HG03565 (cell line): ENCODE results near the gene GALNT2.

Experiments used
- ATAC-seq: cut with Tn5 transposase; IDR thresholded peaks from one replicate; pipeline ENCODE4 v1.9.1; 2021; ENCODE audit warnings: mild to moderate bottlenecking, moderate library complexity; ENCODE audit not compliant: unreplicated experiment

GALNT2 gene

DNA sequence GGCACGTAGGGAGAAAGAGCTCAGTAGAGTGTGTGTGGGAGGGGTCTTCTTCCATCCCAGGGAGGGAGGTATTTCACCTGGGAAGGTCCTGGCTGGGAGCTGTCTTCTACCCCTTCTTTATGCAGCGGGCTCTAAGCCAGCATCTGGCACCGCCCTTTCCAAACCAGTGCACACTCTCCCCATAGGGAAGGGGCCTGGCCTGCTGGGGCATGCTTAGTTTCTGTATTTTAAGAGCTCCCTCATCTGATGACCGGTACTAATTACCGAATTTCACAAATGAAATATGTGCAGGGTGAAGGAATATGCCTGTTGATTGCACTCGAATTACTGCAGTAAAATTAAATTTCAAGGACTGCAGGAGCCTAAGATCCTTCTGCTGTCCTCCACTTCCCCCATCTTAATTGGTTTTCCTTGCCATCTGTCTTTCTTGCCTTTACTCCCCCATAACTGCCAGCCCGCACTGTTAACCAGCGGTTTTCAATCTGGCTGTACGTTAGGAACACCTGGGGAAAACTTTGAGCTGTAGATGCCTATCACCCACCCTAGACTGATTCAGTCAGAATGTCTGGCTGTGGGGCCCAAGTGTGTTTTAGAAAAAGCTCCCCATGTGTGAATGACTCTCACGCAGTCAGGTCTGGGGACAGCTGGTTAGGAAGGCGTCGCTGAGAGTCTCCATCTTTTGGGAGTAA is 20.1 kb downstream of the GALNT2 start:
- ATAC-seq, result no peak

DNA sequence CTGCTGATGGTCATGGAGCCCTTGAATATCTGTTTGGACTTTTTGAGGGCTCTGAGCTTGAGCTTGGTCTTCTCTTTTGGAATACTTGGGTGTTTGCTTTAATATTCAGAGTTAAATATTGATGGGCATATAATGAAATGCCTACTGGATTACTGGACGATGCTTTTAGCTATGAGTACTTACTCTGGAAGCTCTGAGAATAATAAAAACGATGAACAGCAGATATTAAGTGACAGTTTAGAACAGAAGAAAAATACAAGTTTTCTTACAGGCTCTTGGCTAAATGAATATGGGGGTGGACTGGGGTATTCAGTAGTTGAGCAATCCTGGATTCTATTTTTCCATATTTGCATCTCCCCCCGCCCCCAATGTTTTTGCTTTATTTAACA is 20.7 kb downstream of the GALNT2 start:
- no peak for ATAC-seq

DNA sequence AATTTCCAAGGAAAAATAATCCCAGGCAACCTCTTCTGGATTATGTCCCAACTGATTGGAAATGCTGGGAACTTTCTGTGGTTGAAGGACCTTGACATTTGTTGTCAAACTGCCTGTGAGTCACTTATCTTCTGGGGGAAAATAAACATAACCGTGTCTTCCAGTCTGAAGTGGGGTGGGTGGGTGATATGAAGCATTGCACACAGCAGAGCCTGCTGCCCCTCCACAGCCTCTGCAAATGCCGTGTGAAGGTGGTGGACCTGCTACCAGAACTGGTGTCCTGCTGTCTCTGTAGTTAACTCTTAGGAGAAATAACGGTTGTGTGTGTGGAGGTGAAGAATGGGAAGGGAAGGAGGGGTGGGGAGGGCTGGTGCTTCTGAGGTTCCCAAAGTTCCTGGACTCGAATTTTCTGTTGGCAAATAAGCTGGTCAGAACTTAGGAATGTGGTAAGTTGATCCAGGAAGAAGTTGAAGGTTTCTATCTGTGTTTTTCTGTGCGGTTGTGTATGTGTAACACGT is 23.2 kb downstream of the GALNT2 start:
- no peak for ATAC-seq

DNA sequence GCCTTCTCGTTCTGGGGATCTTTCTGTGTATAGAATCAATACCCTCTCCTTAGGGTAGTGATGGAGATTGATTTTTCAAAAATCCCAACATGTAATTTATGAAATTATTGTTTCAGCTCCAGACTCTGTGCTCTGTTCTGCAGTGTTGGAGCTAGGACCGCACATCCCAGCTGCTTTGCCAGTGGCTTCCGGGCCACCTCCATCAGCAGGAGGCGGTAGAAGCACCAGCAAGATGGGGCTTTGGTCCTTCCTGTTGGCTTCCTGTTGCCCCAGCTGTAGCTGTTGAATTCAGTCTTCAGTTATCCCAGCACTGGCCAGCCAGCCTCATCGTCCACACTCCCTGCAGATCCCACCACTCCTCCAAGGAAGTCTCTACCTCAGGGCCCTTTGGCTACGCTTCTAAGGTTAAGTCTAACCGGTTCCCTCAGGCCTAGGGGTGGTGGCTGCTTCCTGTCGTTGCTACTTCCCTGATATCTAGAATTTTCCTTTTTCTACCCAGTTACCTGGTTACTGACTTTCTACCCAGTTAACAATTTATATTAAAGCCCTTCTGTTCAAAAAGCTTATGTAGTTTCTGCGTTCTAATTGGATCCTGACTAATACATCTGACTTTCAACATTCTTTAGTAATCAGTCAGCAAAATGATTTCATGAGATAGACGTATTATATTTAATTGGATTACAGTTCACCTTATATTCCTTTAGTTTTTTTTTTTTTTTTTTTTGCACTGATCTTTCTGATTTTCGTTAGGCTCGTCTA is 24.6 kb downstream of the GALNT2 start:
- ATAC-seq, result no peak

DNA sequence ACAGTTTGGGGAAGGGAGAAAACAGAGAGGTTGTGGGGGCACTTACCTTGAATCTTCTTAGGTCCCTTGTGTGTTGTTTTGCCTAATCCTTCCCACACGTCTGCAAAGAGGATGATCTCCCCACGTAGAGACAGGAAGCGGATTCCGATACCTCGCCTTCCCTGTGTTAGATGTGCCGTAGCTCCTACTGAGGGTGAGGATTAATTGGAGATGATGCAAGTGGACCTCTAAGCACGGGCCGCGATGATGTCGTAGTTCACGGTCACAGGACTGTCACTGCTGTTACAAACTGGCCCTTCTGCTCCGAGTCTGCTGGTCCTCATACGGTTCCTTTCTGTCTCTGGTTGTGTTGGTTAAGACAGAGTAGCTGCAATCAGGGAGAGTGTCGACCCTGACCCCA is 27.7 kb downstream of the GALNT2 start:
- ATAC-seq, result no peak

DNA sequence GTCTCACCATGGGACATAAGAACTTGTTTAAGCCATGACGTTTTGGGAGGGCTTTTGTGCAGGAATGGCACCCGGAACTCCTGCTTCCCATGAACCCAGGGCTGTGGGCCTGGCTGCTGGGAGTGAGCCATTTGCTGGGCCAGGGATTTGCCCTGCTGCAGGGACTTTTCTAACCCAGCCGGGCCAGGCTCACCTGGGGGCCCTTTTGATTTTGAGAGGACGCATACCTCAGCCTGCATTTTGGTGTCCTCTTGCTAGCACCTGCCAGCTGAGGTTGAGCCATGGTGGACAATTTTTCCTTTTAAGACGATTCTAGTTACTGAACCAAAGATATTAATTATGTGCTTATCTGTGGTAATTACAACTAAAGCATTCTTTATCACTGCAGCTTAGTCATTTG is 28.9 kb downstream of the GALNT2 start:
- no peak for ATAC-seq

DNA sequence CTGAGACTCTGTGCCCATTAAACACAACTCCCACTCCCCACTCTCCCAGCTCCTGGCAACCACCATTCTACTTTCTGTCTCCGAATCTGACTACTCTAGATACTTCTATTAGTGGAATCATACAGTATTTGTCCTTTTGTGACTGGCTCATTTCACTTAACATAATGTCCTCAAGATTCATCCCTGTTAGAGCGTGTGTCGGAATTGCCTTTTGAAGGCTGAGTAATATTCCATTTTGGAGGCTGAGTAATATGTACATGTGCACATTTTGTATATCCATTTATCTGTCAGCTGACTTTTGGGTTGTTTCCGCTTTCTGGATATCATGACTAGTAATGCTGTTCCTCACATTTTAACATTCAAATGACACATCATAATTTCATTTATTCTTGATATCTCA is 30.3 kb downstream of the GALNT2 start:
- ATAC-seq, result no peak

DNA sequence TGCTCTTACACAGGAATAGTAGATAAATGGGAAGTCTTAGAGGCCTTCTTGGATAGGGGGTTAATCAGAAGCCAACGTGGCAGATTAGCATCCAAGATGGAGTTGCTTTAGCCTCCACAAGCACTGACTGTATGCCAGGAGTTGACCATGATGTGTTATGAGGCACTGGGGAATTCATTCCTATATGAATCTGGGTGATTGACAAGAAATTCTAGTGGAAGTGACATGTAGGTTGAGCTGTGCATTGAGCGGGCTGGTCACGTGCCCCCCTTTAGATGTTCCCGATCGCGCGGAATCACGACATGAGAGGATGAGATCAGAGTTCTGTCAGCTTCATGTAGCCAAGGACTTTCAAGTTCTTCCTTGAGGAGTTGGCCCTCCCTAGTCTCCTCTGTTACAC is 31.7 kb downstream of the GALNT2 start:
- ATAC-seq, result no peak

DNA sequence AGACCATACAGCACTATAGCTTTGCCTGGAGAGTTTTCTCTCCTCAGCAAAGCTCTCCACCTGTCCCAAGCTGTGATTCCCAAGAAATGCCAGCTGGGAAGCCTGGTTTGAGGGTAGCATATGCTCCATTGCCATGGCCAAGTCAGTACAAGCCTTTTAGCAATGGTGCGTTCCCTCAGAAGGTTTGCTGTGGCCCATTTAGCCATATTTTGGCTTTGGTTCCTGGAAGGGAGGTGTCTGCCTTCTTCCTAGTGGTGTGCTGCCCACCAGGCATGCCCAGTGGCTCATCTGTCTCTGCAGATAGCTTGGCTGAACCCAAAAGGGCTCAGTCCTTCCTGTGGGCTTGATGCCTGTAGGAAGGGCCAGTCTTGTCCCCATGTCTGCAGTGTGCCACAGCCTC is 32.4 kb downstream of the GALNT2 start:
- ATAC-seq, result no peak

DNA sequence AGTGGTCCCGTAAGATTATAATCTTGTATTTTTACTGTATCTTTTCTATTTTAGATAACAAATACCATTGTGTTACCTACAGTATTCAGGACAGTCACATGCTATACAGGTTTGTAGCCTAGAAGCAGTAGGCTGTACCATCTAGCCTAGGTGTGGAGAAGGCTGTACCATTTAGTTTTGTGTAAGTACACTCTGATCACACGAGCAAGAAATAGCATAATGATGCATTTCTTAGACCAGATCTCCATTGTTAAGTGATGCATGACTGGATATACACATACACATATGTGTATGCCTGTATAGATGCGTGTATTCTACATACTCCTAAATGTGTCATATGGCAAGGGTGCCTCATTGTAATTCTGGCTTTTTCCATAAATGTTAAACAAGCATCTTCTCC is 33.9 kb downstream of the GALNT2 start:
- ATAC-seq, result no peak

DNA sequence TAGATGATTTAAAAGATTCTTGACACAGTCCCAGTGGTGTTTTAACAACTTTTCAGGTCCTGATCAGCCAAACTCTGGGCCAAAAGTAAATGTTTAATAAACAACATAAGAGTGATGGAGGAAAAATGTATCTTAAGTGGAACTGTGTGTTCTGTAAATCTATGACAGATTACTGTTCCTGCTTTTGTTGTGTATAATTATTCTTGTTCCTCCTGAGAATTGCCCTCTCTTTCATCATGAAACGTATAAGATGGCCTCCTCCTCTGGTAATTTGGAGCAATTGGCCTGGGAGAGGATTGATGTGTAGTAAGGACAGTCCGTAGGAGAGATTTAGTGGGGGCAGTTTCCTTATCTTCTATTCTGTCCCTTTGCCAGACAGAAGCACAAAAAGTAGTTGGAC is 34.5 kb downstream of the GALNT2 start:
- no peak for ATAC-seq

DNA sequence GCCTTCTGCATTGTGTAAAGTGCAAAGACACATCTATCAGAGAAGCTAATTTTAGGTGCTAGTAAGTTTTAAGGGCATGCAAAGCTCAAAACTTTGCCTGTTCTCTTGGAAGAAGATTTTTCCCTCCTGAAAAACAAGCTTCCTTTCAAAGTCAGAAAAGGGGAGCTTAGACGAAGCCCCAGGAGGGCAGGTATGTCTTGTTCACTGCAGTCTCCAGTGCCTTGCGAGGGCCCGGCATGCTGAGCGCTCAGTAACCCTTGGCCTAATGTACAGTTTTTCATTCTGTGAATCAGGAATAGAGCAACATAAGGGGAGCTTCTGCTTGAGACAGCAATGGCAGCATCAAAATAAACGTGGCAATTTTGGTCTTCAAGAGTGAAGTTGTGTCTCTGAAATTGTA is 35.0 kb downstream of the GALNT2 start:
- ATAC-seq, result no peak

DNA sequence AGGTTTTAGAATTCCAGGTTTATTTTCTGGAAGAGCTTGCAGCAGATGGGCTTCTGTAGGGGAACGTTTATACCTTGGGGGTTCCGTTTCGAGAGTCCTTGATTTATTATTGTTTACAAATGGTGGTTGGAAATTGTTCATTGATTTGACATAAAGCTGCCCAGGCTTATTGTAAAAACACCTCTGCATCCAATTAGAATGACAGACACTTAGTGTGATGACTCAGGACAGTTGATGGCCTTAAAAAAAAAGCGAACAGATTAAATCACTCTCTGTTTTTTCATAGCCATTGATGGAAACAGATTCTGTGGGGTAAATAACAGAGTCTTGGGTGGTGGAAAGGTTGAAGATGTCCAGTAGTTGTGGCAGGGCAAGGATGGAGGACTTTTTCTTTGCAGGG is 35.4 kb downstream of the GALNT2 start:
- no peak for ATAC-seq

DNA sequence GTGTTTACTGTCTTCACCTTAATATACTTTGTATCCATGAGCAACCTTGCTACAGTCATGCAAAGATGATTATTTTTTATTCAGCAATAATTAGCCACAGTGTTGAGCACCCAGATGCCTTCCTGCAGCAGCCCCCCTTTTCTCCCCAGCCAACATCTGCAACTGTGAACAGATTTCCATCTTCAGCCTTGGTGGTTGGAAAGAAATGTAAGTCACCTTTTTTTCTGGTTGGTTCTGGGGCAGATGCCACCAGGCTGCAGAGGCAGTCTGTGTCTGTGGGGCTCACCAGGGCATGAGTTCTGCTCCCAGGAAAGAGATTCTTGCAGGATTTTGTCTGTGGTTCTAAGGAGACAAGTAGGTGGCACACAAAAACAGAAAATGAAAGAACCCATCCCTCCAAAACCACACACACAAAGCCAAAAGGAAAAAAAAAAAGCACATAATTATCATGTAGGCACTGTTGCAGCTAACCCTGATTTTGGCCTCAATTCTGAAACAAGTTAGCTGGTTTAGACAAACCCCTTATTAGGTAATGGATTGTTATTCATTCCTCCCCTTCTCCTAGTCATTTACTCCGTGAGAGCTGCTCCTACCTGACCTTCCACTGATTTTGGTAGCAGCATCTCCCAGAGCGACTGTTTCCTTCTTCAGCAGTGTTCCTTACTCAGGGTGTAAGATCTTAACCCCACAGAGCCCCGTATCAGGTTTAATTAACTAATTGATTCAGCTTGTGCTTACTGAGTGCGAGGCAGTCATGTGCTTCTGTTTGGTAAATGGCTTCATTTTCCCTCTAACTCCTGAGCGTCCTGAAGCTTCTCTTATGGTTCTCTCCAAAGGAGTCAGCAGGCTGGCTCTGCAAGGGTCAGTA is 36.5 kb downstream of the GALNT2 start:
- ATAC-seq, result no peak

DNA sequence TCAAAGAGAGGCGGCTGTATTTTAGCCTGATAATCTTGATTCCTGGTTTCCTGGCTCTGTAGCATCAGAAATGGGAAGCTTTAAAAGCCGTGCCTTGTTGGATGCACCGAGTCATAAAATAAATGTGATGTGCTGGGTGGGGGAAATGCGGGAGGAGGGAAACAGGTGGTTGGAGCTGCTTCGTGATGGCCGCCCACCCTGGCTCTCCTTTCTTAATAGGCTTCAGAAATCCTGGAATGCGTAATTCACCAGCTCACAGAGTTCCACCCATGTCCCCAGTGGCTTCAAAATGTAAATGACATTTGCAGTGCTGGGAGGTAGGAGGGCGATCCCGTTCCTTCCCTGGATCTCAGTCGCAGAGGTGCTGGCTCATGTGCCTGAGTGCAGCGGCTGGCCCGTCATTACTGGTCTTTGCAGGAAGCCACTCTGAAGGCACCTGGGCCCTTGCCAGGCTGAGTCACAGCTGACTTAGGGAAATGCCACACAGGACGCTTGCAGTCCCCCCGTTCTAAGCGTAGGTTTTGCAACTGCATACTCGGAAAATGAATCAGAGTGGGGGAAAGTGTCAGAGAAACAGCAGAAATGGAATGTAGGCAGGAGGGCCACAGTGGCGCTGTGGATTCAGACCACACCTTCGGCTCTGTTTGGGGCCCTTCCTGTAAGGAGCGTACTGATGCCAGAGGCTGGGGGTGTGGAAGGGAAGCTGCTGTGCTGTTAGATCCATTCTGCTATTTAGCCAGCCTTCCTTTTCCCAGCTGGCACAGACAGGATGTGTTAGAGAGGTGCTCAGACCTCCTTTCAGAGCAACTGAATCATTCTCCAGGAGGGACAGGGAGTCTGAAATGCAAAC is 37.6 kb downstream of the GALNT2 start:
- no peak for ATAC-seq

DNA sequence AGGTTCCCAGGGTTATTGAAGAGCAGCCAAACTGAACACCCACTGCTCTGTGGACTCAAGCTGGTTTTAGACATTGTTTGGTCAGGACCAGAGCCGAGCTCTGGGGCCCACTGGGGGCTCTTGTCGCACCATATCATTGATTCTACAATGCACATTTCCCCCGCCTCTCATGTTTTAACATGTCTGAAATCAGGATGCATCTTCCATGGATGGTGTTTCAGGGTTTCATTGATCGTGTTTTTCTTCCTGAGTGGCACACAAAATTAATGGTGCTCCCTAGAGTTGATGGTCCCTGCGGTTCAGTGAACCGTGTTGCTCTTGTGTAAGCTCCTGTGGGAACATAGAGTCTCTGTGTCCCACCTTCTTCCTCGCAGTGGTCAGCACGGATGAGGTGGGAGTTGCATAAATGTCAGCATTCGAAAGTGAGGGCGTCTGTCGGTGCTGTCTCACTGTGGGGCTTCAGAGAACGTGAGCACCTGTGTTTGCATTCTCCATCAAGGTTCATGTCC is 38.3 kb downstream of the GALNT2 start:
- no peak for ATAC-seq

DNA sequence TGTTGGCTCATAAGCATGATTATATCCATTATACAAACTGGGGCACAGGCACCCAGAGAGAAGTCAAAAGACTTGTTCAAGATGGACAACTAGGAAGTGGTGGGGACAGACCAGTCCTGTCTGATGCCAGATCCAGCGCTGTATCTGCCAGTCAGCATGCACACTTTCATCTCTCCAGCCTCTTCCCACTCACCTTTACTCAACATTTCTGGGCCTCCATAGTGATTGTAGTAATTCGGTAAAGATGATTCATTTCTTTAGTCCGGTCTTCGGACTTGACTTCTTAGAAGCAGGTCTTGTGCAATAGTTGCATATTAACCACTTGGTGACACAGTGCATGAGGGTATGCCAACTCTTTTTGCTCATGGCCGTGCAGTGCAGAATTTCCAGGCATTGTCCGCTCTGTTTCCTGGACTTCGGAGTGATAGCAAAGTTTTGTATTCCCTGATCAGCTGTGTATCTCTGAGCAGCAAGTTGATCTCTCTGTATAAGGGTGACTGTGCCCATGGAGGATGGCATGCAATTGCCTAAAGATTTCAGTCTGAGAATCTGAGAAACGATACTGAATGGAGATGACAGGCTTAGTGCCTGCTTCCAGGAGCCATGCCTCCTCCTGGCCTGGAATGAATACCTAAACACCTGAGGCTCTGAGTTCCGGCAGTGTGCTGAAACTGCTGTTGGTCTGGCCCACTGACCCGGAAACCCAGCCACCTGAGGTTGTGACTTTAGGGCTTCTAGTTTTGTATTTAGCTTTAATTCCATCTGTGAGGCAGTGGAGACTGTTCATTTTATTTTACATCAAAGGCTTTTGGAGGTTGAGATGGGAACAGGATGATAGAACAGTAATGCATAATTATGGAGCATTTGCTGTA is 39.0 kb downstream of the GALNT2 start:
- ATAC-seq, result no peak

DNA sequence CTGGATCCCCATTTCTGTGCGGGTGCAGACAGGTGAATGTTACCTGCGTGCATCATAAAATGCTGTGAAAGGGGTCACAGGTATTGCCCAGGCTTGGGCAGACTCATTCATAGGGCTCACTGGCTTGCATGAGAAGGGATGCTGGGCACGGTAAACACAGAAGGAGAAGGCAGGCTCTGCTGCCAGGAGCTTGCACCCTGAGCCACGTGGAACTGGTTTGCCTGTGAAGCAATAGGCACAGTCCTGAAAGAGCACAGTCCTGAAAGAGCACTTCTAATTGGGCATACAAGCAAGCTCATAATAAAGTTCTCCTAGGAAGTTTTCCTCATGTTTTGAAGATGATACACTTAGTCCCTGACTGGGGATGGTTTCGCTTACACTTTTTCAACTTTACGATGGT is 40.9 kb downstream of the GALNT2 start:
- ATAC-seq, result no peak

DNA sequence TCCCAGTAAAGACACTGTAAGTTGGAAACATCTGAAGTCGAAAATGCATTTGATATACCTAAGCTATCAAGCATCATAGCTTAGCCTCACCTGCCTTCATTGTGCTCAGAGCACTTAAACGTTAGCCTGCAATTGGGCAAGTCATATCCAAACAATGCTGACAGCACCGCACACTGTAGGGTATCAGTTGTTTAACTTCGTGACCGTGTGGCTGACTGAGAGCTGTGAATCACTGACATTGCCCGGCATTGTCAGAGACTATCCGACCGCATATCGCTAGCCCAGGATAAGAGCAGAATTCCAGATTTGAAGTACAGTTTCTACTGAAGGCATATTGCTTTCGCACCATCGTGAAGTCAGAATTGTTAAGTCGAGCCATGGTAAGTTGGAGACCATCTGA is 41.5 kb downstream of the GALNT2 start:
- no peak for ATAC-seq

DNA sequence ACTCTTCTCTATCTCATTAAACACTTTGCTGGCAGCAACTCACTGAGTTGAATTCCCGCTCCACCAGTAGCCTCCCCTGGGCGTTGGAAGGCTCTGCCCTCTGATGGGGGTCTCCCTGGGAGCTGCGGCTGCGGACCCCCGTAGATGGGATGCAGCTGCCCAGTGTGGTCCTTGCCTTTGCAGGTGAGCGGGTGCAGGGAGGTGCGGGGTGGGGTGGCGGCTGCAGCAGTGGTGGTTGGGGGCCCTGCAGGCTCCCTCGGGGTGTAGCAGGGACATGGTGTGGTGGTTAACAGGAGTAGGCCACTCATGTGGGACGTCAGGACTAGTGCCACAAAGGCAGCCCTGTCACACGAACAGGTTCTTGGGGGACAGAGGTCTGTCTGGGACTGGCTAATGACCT is 42.0 kb downstream of the GALNT2 start:
- no peak for ATAC-seq
